ENCODE results near the gene WDR49.

DNA sequence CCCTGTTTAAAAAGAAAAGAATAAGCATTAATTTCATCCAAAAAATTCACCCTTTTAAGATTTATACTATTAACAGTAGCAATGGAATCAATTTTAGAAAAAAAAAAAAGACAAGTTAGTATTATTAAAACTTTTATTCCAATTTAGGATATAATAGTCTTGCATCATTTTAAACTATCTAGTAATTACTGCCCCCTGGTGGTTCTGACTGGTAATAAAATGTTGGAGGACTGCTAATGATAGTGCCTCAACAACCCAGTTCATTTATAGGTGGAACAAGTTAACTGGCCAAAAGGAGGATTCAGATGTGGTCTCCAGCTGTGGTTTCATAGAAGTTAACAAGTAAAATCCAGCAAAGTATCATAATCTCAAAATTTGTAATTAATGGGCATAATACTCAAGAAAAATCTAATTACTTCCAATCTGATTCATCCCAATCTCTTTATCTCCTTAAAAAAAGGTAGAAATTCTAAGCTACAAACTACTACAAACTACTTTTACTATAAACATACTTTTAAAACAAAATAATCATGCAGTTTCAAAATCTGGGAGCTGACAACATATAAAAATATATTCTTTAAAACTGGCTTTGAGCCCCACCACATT, 30.7 kb upstream of the WDR49 start:
- TF ChIP-seq JUND (IDR thresholded peaks at IDR 0.05): no peak
- no peak for TF ChIP-seq ELF1 (IDR thresholded peaks at IDR 0.05; ENCODE audit: borderline replicate concordance, low read depth)
- TF ChIP-seq, protein P1, sequence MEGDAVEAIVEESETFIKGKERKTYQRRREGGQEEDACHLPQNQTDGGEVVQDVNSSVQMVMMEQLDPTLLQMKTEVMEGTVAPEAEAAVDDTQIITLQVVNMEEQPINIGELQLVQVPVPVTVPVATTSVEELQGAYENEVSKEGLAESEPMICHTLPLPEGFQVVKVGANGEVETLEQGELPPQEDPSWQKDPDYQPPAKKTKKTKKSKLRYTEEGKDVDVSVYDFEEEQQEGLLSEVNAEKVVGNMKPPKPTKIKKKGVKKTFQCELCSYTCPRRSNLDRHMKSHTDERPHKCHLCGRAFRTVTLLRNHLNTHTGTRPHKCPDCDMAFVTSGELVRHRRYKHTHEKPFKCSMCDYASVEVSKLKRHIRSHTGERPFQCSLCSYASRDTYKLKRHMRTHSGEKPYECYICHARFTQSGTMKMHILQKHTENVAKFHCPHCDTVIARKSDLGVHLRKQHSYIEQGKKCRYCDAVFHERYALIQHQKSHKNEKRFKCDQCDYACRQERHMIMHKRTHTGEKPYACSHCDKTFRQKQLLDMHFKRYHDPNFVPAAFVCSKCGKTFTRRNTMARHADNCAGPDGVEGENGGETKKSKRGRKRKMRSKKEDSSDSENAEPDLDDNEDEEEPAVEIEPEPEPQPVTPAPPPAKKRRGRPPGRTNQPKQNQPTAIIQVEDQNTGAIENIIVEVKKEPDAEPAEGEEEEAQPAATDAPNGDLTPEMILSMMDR (IDR thresholded peaks at IDR 0.05 in 2 of 3, conservative IDR thresholded peaks at IDR 0.05 in 1 of 3; ENCODE audit: borderline replicate concordance in 1 of 3, insufficient read depth in 1 of 3, low read depth in 2 of 3, low read length in 2 of 3): peak; percentile 28 to 74 (median 53); a peak in 5 of 6 replicates
- TF ChIP-seq, protein P2, sequence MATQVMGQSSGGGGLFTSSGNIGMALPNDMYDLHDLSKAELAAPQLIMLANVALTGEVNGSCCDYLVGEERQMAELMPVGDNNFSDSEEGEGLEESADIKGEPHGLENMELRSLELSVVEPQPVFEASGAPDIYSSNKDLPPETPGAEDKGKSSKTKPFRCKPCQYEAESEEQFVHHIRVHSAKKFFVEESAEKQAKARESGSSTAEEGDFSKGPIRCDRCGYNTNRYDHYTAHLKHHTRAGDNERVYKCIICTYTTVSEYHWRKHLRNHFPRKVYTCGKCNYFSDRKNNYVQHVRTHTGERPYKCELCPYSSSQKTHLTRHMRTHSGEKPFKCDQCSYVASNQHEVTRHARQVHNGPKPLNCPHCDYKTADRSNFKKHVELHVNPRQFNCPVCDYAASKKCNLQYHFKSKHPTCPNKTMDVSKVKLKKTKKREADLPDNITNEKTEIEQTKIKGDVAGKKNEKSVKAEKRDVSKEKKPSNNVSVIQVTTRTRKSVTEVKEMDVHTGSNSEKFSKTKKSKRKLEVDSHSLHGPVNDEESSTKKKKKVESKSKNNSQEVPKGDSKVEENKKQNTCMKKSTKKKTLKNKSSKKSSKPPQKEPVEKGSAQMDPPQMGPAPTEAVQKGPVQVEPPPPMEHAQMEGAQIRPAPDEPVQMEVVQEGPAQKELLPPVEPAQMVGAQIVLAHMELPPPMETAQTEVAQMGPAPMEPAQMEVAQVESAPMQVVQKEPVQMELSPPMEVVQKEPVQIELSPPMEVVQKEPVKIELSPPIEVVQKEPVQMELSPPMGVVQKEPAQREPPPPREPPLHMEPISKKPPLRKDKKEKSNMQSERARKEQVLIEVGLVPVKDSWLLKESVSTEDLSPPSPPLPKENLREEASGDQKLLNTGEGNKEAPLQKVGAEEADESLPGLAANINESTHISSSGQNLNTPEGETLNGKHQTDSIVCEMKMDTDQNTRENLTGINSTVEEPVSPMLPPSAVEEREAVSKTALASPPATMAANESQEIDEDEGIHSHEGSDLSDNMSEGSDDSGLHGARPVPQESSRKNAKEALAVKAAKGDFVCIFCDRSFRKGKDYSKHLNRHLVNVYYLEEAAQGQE (IDR thresholded peaks at IDR 0.05; ENCODE audit: low read depth): no peak
- no peak for TF ChIP-seq SP1 (IDR thresholded peaks at IDR 0.05; ENCODE audit: low read depth)
- no peak for TF ChIP-seq EZH2 (IDR thresholded peaks at IDR 0.05)
- TF ChIP-seq YY1 (IDR thresholded peaks at IDR 0.05; ENCODE audit: extremely low read depth, insufficient replicate concordance, low read depth, low read length): no peak
- TF ChIP-seq, protein P3, sequence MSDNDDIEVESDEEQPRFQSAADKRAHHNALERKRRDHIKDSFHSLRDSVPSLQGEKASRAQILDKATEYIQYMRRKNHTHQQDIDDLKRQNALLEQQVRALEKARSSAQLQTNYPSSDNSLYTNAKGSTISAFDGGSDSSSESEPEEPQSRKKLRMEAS (IDR thresholded peaks at IDR 0.05): no peak
- TF ChIP-seq CEBPB (IDR thresholded peaks at IDR 0.05; ENCODE audit: low read depth): peak; percentile 43; the same call in 1 of the 2 replicates
- no peak for TF ChIP-seq ZFX (IDR thresholded peaks at IDR 0.05)
- no peak for TF ChIP-seq POLR2AphosphoS5 (IDR thresholded peaks at IDR 0.05; ENCODE audit: low read depth, low read length)
